Colonic mucosa (tissue), 4 donors: ENCODE measurements around the gene CDC20B. TPM values are rescaled to one million over a fixed set of nuclear protein-coding genes. Genes with fewer than 3 reads are reported as not detected.

ENCODE experiments used
- DNase-seq: peaks from one replicate; pipeline ENCODE4 v3.0.0-alpha.2; 2020
- H3K27ac ChIP-seq: fragments of 200-600 bp; one replicate; pipeline ENCODE4 v1.8.0; 2021
- H3K27me3 ChIP-seq: fragments of 200-600 bp; one replicate; pipeline ENCODE4 v1.8.0; 2021
- H3K36me3 ChIP-seq: fragments of 200-600 bp; one replicate; pipeline ENCODE4 v1.8.0; 2021
- H3K4me1 ChIP-seq: fragments of 200-600 bp; one replicate; pipeline ENCODE4 v1.8.0; 2021; ENCODE audit warnings: mild to moderate bottlenecking
- H3K4me3 ChIP-seq: fragments of 200-600 bp; one replicate; pipeline ENCODE4 v1.8.0; 2021
- H3K9ac ChIP-seq, 2 donors: one replicate each; pipeline ENCODE4 v1.7.0; 2013; ENCODE audit warnings: control low read depth in 2 of 2, low read depth in 2 of 2, low read length in 2 of 2
- H3K9me3 ChIP-seq: fragments of 200-600 bp; one replicate; pipeline ENCODE4 v1.8.0; 2021
- intact Hi-C: fragments of 100-400 bp; cut with DNase I; formaldehyde crosslinking; loops from one replicate; pipeline ENCODE4 v1.14.1; 2022
- total RNA-seq, 2 donors: library from RNA; stranded (reverse); fragmentation: NEBNext Ultra II Directional in 1 of 2; extraction: Animal tissue kit (Norgen Biotek cat#: 25700) in 1 of 2; gene quantifications; one replicate each; pipeline ENCODE4 v1.2.1, GENCODE V29; 2021
- TF ChIP-seq, protein P1 (sequence below): fragments of 200-600 bp; IDR thresholded peaks from one replicate; pipeline ENCODE4 v1.8.0; 2022; ENCODE audit warnings: antibody characterized with exemption, mild to moderate bottlenecking
- donor health status: healthy.
- donor health status: DM: no; HTN: no; CAD: no.
- donor health status: DM: no; HTN: no; CAD: no.

The CDC20B gene
- total RNA-seq, 2 donors from 2014 or later: not detected

DNA sequence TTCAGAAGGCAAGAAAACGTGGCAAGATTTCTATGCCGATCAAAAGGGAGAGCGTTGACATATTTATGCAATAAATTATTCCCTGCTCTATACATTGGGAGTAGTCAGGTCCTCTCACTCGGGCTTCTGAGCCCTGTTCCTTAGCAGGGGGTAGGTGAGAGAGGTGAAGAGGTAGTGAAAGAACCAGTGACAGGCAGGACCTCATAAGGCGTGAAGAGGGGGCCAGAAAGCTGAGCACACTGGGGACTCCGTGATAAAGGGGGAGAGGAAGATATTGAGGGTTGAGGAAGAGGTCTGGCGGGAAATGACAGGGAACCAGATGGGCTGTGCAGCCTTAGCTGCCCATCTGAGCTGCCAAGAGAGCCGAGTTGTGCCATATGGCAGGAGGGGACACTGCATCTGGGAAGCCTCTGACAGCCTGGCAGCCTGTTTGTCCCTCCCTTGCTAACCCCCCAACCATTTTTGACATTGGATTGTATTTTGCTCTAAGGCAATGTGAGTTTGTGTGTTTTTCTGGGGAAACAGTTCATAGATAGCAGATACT lies 782 bp upstream of the CDC20B start:
- Histone ChIP-seq H3K9ac (peak overlapping the region in 1 of 2 donors; percentile 66), H3K27ac (no peak overlapping the region), H3K36me3 (no peaks in the 10 kb centered on the region), H3K4me1 (peaks cover 10% of the 10 kb centered on the region), H3K9me3 (no peaks in the 10 kb centered on the region), H3K4me3 (peak overlapping the region; percentile 42), H3K27me3 (peaks cover 42% of the 10 kb centered on the region)
- no peak for DNase-seq
- intact Hi-C loops: loop anchor here (5.0 kb wide), 1 partner anchor 519 kb away; no protein-coding TSS in a partner anchor
- TF ChIP-seq, protein P1, sequence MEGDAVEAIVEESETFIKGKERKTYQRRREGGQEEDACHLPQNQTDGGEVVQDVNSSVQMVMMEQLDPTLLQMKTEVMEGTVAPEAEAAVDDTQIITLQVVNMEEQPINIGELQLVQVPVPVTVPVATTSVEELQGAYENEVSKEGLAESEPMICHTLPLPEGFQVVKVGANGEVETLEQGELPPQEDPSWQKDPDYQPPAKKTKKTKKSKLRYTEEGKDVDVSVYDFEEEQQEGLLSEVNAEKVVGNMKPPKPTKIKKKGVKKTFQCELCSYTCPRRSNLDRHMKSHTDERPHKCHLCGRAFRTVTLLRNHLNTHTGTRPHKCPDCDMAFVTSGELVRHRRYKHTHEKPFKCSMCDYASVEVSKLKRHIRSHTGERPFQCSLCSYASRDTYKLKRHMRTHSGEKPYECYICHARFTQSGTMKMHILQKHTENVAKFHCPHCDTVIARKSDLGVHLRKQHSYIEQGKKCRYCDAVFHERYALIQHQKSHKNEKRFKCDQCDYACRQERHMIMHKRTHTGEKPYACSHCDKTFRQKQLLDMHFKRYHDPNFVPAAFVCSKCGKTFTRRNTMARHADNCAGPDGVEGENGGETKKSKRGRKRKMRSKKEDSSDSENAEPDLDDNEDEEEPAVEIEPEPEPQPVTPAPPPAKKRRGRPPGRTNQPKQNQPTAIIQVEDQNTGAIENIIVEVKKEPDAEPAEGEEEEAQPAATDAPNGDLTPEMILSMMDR: no peak

DNA sequence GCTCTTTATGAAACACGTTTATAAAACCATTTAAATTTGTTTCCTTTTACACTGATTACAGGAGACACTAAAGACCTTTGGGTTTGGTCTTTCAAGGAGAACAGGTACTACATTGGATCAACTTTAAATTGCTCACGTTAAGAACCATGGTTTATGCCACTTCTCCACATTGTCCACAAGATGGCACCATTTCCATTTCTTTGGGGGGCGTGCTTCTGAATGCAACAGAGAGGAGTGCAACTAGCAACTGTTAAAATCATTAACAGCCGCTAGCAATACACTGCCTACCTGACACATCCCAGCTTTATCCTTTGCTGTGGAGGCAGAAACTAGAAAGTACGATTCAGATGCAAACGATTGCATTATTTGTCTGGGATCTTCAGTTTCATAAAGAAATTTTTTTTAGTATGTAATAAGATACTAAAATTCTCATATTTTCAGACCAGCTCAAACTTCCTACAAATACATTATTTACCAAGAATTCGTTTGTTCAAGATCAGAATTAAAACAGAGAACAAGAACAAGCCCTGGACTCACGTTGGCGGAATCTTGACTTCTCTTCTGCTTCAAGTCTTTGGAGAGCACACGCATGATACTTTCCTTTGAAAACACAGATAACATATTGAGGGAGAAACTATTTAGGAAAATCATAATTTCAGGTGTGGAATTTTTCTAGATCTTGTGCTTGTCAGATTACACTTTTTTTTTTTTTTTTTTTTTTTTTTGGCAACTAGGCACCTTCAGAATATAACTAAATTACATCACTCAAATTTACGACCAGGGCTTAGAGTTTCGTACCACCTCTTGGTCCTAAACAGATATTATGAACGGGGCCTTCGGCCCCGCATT lies 702 bp downstream of the CDC20B start:
- H3K4me3 ChIP-seq: peak overlapping the region; percentile 42
- H3K4me1 ChIP-seq: peaks cover 10% of the 10 kb centered on the region
- peak overlapping the region; percentile 38 to 47 for H3K9ac ChIP-seq
- no peak overlapping the region for H3K27ac ChIP-seq
- intact Hi-C loops: loop anchor here (5.0 kb wide), 1 partner anchor 520 kb away; no protein-coding TSS in a partner anchor
- peak; percentile 64 for DNase-seq
- peaks cover 30% of the 10 kb centered on the region for H3K27me3 ChIP-seq
- H3K9me3 ChIP-seq: no peaks in the 10 kb centered on the region
- no peaks in the 10 kb centered on the region for H3K36me3 ChIP-seq
- TF ChIP-seq, protein P1: peak; percentile 87

DNA sequence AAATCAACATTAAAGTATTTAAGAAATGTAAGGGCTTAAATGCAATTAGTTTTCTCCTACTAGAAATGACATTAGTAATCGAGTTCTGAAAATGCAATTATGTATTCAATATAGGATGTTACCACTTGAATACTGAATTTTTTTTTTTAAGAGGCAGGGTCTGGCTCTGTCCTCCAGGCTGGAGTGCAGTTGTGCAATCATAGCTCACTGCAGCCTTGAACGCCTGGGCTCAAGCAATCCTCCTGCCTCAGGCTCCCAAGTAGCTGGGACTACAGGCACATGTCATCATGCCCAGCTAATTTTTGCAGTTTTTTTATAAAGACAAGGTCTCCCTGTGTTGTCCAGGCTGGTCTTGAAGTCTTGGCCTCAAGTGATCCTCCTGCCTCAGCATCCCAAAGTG lies 1.5 kb downstream of the CDC20B start:
- intact Hi-C loops: loop anchor here (5.0 kb wide), 1 partner anchor 521 kb away; no protein-coding TSS in a partner anchor
- Histone ChIP-seq H3K4me1 (peaks cover 8% of the 10 kb centered on the region), H3K4me3 (no peak overlapping the region), H3K9me3 (no peaks in the 10 kb centered on the region), H3K36me3 (no peaks in the 10 kb centered on the region), H3K9ac (no peak overlapping the region), H3K27me3 (peaks cover 29% of the 10 kb centered on the region), H3K27ac (no peak overlapping the region)
- DNase-seq: no peak
- TF ChIP-seq, protein P1: no peak

DNA sequence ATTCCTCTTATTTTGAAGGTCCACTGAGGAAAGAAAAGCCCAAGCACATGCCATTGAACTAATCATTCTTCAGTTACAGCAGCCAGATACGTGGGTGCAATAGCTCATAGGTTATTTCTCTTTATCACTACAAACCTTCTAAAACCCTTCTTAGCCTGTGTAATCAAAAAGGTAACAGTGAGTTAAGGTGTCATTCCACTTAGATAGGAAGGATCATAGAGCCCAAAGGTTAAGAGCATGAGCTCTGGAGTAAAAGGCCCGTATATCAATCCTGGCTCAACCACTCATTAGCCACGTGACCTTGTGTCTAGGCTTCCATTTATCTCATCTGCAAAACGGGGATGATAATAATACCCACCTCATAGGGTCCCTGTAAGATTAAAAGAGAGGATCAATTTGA lies 10.3 kb downstream of the CDC20B start:
- intact Hi-C loops: no loop called here
- TF ChIP-seq, protein P1: no peak
- DNase-seq: no peak
- Histone ChIP-seq H3K9me3 (no peaks in the 10 kb centered on the region), H3K4me3 (no peak overlapping the region), H3K27me3 (no peaks in the 10 kb centered on the region), H3K4me1 (no peaks in the 10 kb centered on the region), H3K9ac (no peak overlapping the region), H3K27ac (no peak overlapping the region), H3K36me3 (no peaks in the 10 kb centered on the region)

DNA sequence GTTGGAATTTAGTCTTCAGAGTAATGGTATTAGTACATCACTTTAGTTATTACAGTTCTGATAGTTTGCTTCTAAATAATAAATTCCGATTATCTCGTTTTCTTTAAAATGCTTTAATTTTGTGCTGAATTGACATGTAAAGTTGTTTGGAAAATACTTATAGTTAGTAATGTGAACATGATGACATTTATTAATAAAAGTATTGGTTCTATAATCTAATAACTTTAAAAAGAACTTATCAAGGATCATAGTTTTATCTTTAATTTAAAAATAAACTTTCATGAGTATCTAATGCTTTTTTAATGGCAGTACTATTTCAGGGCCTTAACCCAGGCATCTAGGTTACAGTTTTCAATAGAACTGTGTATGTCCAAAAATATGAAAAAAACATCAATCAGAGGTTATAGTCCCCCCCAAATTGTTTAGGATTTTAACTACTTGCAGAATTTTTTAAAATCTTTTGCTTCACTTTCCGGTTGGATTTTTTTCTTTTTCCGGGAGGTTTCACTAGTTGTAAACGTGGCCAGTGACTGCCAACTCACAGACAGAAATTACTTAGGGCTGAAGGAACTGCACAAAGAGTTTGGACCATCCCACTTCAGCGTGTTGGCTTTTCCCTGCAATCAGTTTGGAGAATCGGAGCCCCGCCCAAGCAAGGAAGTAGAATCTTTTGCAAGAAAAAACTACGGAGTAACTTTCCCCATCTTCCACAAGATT lies 12.3 kb downstream of the CDC20B start:
- TF ChIP-seq, protein P1: no peak

More for the DNA sequence above, 12.3 kb downstream of the CDC20B start:
- Histone ChIP-seq H3K4me3 (peak overlapping the region; percentile 26), H3K9ac (no peak overlapping the region), H3K9me3 (no peaks in the 10 kb centered on the region), H3K4me1 (no peaks in the 10 kb centered on the region), H3K27ac (peak overlapping the region; percentile 21), H3K27me3 (no peaks in the 10 kb centered on the region), H3K36me3 (no peaks in the 10 kb centered on the region)
- intact Hi-C loops: no loop called here
- peak; percentile 76 for DNase-seq
